Dermis blood vessel endothelial cell (primary cell): Measurements from ENCODE around the gene NAGS. TPM values are rescaled to one million over a fixed set of nuclear protein-coding genes. Genes with fewer than 3 reads are reported as not detected.
"Not testable (repeated sequence)": the region's sequence is repeated elsewhere in the genome, so short reads cannot be mapped to it uniquely, and the experiment has no call there.

Source experiments
- DNase-seq: peaks from one replicate; pipeline ENCODE4 v3.0.0; 2010
- total RNA-seq: library from RNA; depleted of rRNA; stranded (reverse); fragments of >200 nt; gene quantifications from 2 replicates; pipeline ENCODE4 v1.2.3, GENCODE V29; 2014

The NAGS gene
- total RNA-seq, 1 donor from 2014 or later = 6.8 TPM

DNA sequence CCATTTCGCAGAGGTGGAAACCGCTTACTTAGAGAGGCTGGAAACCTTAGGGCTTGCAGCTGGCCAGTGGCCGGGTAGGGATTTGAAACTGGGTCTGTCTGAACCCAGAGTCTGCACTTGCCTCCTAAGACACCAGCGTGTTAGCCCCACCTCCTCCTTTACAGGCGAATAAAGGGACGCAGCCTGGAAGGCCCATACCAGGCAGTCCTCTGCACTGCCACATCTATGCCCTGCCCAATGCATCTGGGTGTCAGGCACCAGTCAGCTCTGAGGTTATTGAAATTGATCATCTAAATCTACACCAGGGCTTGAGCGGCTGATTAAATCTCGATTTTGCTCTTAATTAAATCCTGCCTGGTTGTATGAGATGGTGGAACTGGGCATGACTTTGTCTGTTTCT lies 19.9 kb upstream of the NAGS start:
- DNase-seq = no peak

DNA sequence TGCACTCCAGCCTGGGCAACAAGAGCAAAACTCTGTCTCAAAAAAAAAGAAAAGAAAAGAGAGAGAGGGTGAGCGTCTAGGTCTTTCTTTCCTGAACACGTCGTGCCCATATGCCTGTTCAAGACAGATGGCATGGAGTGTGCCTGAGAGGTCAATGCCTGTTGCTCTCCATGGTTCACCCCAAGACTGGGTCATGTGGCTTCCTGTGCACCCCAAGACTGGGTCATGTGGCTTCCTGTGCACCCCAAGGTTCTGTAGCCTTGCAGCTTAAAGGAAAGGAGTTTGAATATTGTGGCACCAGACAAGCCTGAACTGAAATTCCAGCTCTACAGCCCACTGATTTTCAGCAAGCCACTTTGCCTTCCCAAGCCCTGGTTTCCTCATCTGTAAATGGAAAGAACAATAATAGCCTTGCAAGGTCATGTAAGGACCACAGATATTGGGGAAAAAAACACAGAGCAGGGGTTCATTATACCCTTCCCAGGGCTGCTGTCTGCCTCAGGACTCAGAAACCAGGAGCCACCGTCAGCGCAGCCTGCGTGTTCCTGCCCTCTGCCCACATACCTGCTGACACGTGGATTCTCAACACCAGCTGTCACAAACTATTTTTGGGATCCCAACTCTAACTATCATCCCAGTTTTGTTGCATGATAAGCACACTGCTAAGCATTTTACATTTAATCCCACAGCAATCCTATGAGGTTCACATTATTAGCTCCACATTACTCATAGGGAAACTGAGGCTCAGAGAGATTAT lies 18.0 kb upstream of the NAGS start:
- no peak for DNase-seq

- DNase-seq = no peak
Measured at GRCh38 chr17:43987131-43988021, 17.0 kb upstream of the NAGS start.

DNA sequence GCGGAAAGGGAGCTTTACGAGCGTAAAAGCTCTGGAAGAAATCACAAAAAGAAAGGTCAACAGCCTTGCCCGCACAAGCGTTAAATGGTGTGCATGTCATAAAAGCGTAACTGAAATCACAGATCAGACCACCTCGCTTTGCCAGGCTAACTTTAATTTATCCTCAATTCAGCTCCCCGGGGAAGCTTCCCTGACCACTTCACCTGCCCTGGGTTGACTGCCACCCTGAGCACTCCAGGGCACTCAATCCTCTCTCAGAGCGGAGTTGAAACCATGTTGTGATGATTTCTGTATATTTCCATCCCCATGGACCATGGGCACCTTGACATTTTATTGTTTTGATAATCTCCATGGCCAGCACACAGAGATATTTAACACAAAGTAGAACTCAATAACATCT lies 16.1 kb upstream of the NAGS start:
- no peak for DNase-seq

- no peak for DNase-seq
Measured at GRCh38 chr17:43992641-43993040, 11.8 kb upstream of the NAGS start.

DNA sequence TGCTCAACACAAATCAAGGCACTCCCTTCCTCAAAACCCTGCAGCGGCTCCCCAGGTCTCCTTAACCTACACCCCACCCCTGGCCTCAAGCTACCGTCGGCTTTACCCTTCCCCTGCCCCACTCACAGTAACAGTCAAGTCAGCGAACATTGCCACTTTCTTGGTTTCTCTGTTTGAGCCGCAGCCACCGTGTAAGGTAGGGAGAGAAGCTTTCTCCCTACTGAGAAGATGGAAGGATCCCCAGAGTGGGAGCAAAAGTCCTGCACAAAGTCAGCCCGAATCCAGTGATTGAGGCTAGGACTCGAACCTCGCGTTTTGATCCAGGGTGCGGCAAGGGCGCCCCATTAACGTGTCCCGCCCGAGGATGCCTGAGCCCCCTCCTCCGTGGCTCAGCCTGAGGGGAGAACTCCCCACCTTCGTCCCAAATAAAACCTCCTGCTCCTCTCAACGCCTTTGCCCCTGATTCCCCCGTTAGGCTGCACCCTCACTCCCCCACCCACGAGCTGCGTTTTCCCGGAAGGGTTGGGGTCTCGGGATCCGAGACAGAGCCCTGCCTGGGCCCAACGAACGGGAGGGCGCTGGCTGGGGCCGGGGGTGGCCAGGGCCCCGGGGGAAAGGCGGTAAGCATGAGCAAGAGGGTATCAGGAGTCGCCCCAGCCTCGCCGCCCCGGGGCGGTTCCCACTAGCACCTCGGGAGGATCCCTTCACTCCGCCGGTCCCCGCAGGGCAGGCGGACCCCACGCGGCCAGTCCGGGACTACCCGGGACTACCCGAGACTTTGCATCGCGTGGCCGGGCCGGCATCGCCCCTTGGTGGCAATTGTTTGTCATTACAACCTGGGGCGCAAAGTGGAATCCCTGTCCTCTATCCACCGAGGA lies 9.9 kb upstream of the NAGS start:
- DNase-seq = peak; percentile 76

GRCh38 chr17:43995150-43995471 lies 9.3 kb upstream of the NAGS start:
- DNase-seq = no peak

DNA sequence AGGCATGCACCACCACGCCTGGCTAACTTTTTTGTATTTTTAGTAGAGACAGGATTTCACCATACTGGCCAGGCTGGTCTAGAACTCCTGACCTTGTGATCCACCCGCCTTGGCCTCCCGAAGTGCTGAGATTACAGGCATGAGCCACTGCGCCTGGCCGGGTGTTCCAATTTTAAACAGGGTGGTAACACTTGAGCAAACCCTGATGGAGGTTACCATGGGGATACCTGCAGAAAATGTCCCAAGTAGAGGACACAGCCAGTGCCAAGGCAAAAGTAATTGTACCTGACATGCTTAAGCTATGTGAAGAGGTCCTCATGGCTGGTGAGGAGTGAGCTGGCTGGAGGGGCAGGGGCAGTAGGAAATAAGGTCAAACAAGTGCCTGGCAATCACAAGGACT lies 7.2 kb upstream of the NAGS start:
- DNase-seq = not testable (repeated sequence)

GRCh38 chr17:43998552-43998951 lies 5.9 kb upstream of the NAGS start:
- DNase-seq = peak; percentile 65

- no peak for DNase-seq
Measured at GRCh38 chr17:43999024-43999423, 5.4 kb upstream of the NAGS start.

GRCh38 chr17:44000141-44000860 lies 4.1 kb upstream of the NAGS start:
- no peak for DNase-seq

DNA sequence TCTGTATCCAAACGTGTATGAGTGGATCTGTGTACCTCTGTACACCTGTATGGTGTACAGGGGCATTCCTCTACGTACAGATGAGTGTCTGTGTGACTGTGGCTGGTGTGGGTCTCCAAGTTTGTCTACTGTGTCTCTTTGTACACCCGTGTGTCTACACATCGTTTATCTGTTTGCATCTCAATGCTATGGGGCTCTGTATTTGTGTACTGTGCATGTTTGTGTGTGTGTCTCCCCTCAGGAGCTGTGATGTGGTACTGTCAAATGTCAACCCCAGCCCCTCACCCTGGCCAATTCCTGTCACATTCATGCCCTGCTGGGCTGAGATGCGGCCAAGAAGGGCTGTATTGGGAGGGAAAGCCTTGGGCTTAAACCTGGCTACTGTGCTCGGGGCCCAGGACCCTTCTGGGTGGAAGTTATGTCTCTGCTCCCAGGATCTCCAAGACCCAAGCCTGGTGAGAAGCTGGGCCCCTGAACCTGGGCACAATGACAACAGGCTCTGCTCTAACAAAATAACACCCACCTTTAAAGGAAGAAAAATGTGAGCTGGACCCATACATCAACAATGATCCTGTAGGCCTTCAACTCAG lies 3.5 kb upstream of the NAGS start:
- no peak for DNase-seq

DNA sequence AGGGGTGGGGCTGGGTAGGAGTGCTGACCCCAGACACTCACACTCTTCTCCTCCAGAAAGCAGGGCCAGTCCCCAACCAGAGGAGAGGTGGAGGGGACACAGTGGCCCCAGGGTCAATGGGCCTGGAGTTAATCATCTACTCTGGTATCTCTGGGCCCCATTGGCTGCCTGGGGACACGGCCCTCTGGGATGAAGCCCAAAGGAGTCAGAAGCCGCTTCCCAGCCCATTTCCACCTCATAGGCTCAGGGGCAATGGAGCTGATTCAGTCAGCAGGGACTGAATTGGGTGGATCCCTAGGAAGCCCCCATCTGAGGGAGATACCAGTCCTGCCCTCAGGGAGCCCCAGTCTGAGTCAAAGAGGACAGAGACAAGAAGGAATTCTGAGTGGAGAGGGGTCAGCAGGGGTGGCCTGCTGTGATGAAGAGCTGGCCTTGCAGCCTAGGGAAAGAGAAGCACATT lies 2.9 kb upstream of the NAGS start:
- DNase-seq = no peak

DNA sequence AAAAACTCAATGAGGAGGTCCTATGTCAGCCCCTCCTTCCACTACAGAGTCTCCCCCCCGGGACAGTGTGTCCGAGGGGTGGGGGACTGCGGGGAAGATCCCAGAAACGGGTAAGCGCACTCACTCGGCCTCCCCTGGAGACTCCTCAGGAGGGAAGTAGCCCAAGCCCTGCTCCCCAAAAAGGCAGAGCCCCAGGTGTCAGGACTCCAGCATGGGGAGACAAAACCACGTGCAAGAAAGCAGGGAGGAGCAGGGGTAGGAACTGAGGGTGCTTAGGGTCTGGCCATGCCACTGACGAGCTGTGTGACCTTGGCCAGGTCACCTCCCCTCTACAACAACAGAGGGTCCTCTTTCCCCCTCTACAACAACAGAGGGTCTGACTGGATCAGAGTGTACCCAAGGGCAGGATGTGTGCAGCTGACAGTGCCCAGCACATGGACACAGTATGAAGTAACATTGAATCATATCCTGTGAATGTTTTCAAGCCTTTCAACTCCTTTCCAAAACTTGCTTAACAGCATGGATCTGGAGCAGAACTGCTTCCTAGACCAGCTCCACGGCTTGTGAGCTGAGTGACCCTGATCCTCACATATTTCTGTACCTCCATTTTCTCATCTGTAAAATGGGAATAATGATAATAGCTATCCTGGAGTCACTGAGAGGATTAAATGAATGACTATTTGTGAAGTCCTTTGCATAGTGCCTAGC lies 2.1 kb upstream of the NAGS start:
- peak; percentile 91 for DNase-seq

GRCh38 chr17:44004761-44005526 lies 522 bp downstream of the NAGS start:
- peak; percentile 43 for DNase-seq

- peak; percentile 77 for DNase-seq
Measured at GRCh38 chr17:44005527-44006271, 1.3 kb downstream of the NAGS start.

GRCh38 chr17:44006272-44006597 lies 1.8 kb downstream of the NAGS start:
- no peak for DNase-seq

GRCh38 chr17:44006598-44007345 lies 2.4 kb downstream of the NAGS start:
- DNase-seq = peak; percentile 94
